Heart left ventricle (tissue), 16 donors: ENCODE results near the gene TTLL11. TPM values are rescaled to one million over a fixed set of nuclear protein-coding genes. Genes with fewer than 3 reads are reported as not detected.

Experiments
- ATAC-seq, 4 donors: fragments of 200-7000 bp; cut with Tn5 transposase; one replicate each; pipeline ENCODE4 v1.9.1; 2020 to 2022; ENCODE audit warnings: moderate library complexity in 4 of 4, mild to moderate bottlenecking in 3 of 4, moderate number of reproducible peaks in 1 of 4
- DNase-seq, 5 donors: peaks; one replicate each; pipeline ENCODE4 v3.0.0-alpha.2; 2020
- H3K27ac ChIP-seq, 12 donors: fragments of 200-600 bp; sonication (generic) in 4 of 12; one replicate each; pipeline versions ENCODE4 v1.5.0 to v1.8.0; 2016 to 2022; ENCODE audit warnings: mild to moderate bottlenecking in 2 of 12
- H3K27me3 ChIP-seq, 9 donors: fragments of 200-600 bp; sonication (generic) in 2 of 9; one replicate each; pipeline versions ENCODE4 v1.5.1 to v1.8.0; 2016 to 2022; ENCODE audit warnings: mild to moderate bottlenecking in 3 of 9
- H3K36me3 ChIP-seq, 9 donors: fragments of 200-600 bp; sonication (generic) in 2 of 9; one replicate each; pipeline versions ENCODE4 v1.5.0 to v1.8.0; 2018 to 2022; ENCODE audit warnings: mild to moderate bottlenecking in 2 of 9
- H3K4me1 ChIP-seq, 12 donors: fragments of 200-600 bp; sonication (generic) in 4 of 12; one replicate each; pipeline versions ENCODE4 v1.5.0 to v1.8.0; 2016 to 2022; ENCODE audit warnings: mild to moderate bottlenecking in 3 of 12
- H3K4me3 ChIP-seq, 12 donors: fragments of 200-600 bp; sonication (generic) in 4 of 12; one replicate each; pipeline versions ENCODE4 v1.5.0 to v1.8.0; 2017 to 2022; ENCODE audit warnings: mild to moderate bottlenecking in 9 of 12, moderate library complexity in 4 of 12
- H3K9me3 ChIP-seq, 12 donors: fragments of 200-600 bp; sonication (generic) in 4 of 12; one replicate each; pipeline versions ENCODE4 v1.5.0 to v1.8.0; 2016 to 2022; ENCODE audit warnings: mild to moderate bottlenecking in 1 of 12
- CTCF ChIP-seq, 12 donors: fragments of 200-600 bp; sonication (generic) in 4 of 12; IDR thresholded peaks; one replicate each; pipeline versions ENCODE4 v1.5.0 to v1.8.0; 2018 to 2022; ENCODE audit warnings: antibody characterized with exemption in 12 of 12, mild to moderate bottlenecking in 5 of 12
- POLR2A ChIP-seq, 2 donors: fragments of 450-650 bp; IDR thresholded peaks; one replicate each; pipeline ENCODE4 v1.6.1; 2017; ENCODE audit warnings: antibody characterized with exemption in 2 of 2, mild to moderate bottlenecking in 2 of 2, moderate library complexity in 2 of 2
- WGBS, 4 donors: extraction: QIAGEN DNeasy Blood & Tissue Kit in 2 of 4; methylation state at CpG; one replicate each; pipeline versions ENCODE4 v1.1.5 to v1.1.7; 2013 to 2018; 5-methylcytosine and 5-hydroxymethylcytosine counted together
- intact Hi-C, 10 donors: fragments of 100-400 bp; cut with DNase I; formaldehyde crosslinking; loops; one replicate each; pipeline versions ENCODE4 v1.11.1 to v1.14.2; 2022
- polyA plus RNA-seq, 2 donors: library from polyadenylated mRNA; stranded (reverse); fragments of 200-250 nt; gene quantifications; one replicate each; pipeline ENCODE4 v1.2.3, GENCODE V29; 2013
- total RNA-seq, 9 donors: library from RNA; depleted of rRNA in 2 of 9; stranded (reverse); fragments of >200 nt in 2 of 9; fragmentation: NEBNext Ultra II Directional in 3 of 9; extraction: Animal tissue kit (Norgen Biotek cat#: 25700) in 3 of 9; gene quantifications; one replicate each; pipeline versions ENCODE4 v1.1.0 to v1.2.4, GENCODE V29; 2016 to 2023
- donor health status: ischemic (EF 13 %, LVEDD 7.1; RV severe dilation, severe dysfunction).
- donor health status: healthy with polysubstance abuse.
- donor health status: DM: no; HTN: yes; CAD: no.
- donor health status: DM: no; HTN: no; CAD: no.
- donor health status: ischemic (EF 25% LVEDD 6.9; RV normal size, moderate dysfunction).
- donor health status: ischemic (EF 25% LVEDD 5.7; RV mildly dilated, moderate dysfunction).
- donor health status: healthy.
- donor health status: DM: yes; HTN: yes; CAD: no.
- donor health status: ischemic (EF 35%, LVEDD 5.7; RV mildly dilated, moderate dysfunction).
- donor health status: nonischemic (EF 11% LVEDD 7.7; RV severe dilation, severe dysfunction).
- donor health status: DM: yes; HTN: yes; CAD: no.
- donor health status: PGD.
- donor health status: ischemic (EF 29% LVEDD 5.4; RV normal size, mild dysfunction).
- donor health status: nonischemic (EF 23%, LVEDD 6.1; RV moderate dilation, normal function).

The TTLL11 gene
- total and polyA plus RNA-seq, 11 donors, result 2.7 to 10.9 (median 7.9) TPM

DNA sequence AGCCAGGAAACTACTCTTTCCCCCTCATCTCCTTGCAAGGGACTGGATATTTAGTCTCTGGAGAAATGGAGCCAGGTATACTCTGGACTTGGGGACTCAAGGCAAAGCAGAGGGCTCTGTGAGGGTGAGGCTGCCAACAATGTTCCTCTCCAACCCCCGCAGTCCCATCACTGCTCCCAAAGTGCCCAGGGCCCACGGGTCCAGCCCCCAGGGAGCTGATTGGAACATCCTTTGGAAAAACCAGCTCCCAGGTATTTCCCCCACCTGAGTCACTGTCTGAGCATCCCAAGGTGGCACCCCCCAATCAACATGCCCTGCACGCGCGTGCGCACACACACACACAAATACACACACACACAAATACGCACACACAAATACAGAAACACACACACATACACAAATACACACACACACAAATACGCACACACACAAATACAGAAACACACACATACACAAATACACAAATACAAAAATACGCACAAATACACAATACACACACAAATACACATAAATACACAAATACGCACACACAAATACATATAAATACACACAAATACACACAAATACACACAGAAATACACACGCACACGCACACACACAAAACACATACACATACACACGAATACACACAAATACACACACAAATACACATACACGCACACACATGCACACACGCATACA, 304.3 kb downstream of the TTLL11 start:
- DNase-seq (no peak), ATAC-seq (no peak)

GRCh38 chr9:121786998-121787422, 306.1 kb downstream of the TTLL11 start:
- peak in 1 of 4 donors; percentile 7 for ATAC-seq

More for the DNA sequence above, 304.3 kb downstream of the TTLL11 start:
- WGBS, 4 donors, result 84 to 91% (median 88%) methylated on average over 15 of the region's 15 CpGs
- Histone ChIP-seq H3K27me3 (no peaks in the 10 kb centered on the region), H3K4me1 (peaks cover 0 to 6% (median 2%) of the 10 kb centered on the region in 12 donors), H3K9me3 (no peaks in the 10 kb centered on the region), H3K36me3 (peaks cover 0 to 24% (median 15%) of the 10 kb centered on the region in 9 donors), H3K4me3 (no peak overlapping the region), H3K27ac (no peak overlapping the region)
- intact Hi-C loops, result loop anchor here in 1 of 10 donors (1.0 kb wide), 1 partner anchor 13 kb away; no protein-coding TSS in a partner anchor
- TF ChIP-seq POLR2A (IDR thresholded peaks at IDR 0.05), result no peak
- TF ChIP-seq CTCF (IDR thresholded peaks at IDR 0.05), result no peak

DNA sequence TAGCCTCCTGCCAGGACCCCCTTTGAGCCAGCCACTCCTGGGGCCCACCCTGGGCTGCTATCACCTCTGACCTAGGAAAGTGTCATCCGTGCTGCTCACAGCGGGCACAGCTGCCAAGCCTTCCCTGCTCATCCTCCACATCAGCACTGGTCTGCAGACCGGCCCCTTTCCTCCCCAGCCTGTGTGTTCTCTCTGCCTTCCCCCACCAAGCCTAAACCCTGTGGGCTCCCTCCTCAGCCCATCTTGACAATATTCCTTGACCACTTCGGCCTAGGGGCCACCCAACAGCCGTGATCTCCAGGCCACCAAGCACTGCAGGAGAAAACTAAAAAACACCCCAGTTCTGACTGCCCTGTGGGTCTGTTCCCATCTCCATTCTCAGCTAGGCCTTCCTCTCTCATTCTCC, 306.6 kb downstream of the TTLL11 start:
- Histone ChIP-seq H3K9me3 (no peaks in the 10 kb centered on the region), H3K4me3 (no peak overlapping the region), H3K27me3 (no peaks in the 10 kb centered on the region), H3K27ac (no peak overlapping the region), H3K4me1 (peaks cover 0 to 21% (median 8%) of the 10 kb centered on the region in 12 donors), H3K36me3 (peaks cover 7 to 47% (median 36%) of the 10 kb centered on the region in 9 donors)
- TF ChIP-seq POLR2A (IDR thresholded peaks at IDR 0.05) (no peak), CTCF (IDR thresholded peaks at IDR 0.05) (no peak)
- DNase-seq (no peak), ATAC-seq (peak in 1 of 4 donors; percentile 28)
- intact Hi-C loops, result no loop called here
- 86 to 92% (median 90%) methylated on average over 5 of the region's 5 CpGs for WGBS, 4 donors

More at GRCh38 chr9:121786998-121787422, 306.1 kb downstream of the TTLL11 start:
- H3K36me3 ChIP-seq, result peaks cover 3 to 42% (median 31%) of the 10 kb centered on the region in 9 donors
- TF ChIP-seq CTCF (IDR thresholded peaks at IDR 0.05), result no peak
- no peak for TF ChIP-seq POLR2A (IDR thresholded peaks at IDR 0.05)
- no peak overlapping the region for H3K27ac ChIP-seq
- no peak overlapping the region for H3K4me3 ChIP-seq
- 87 to 94% (median 91%) methylated on average over 8 of the region's 8 CpGs for WGBS, 4 donors
- intact Hi-C loops, result no loop called here
- no peak for DNase-seq
- no peaks in the 10 kb centered on the region for H3K27me3 ChIP-seq
- H3K4me1 ChIP-seq, result peaks cover 0 to 21% (median 8%) of the 10 kb centered on the region in 12 donors
- no peaks in the 10 kb centered on the region for H3K9me3 ChIP-seq

DNA sequence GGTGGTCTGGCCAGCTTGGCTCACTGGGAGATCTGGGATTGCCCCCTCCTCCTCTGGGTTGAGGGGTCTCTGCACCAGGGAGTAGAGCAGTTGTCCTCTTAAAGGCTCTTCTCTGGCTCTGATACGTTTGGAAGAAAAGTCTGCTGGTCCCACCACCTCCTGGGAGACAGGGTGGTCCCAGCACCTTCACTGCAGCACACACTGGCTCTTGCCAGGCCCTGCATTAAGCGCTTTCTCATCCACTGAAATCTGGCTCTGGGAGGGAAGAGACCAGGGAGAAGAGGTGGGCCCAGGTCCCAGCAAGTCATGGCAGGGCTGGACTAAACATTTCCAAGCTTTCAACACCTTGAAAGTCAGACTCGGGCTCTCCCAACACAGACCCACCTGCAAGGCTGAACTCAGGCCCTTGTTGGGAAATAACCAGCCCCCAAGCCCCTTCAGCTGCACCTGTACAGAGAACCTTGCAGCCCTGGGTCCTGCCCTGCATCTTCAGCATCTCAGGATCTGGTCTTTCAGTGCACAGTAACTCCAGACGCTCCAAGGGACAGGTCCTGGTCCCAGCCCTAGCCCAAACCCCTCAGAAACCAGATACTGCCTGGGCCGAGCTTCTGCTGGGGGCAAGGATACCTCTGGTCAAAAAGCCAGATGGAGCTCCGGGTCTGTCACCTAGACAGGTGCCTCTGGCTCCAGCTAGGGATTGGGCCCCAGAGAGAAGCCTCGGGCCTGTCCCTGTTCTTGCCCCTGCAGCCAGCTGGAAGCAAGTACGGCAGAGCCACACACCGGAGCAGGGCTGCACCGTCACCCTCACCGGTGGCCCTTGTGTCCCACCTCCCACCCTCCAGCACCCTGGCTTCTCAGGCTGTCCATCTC, 307.2 kb downstream of the TTLL11 start:
- WGBS, 4 donors, result 86 to 91% (median 88%) methylated on average over 10 to 11 of the region's 11 CpGs
- H3K36me3 ChIP-seq, result peaks cover 9 to 53% (median 42%) of the 10 kb centered on the region in 9 donors
- DNase-seq, result no peak
- TF ChIP-seq POLR2A (IDR thresholded peaks at IDR 0.05) (no peak), CTCF (IDR thresholded peaks at IDR 0.05) (no peak)
- no peak overlapping the region for H3K27ac ChIP-seq
- H3K27me3 ChIP-seq, result no peaks in the 10 kb centered on the region
- peaks cover 0 to 21% (median 8%) of the 10 kb centered on the region in 12 donors for H3K4me1 ChIP-seq
- no peak overlapping the region for H3K4me3 ChIP-seq
- no peaks in the 10 kb centered on the region for H3K9me3 ChIP-seq
- intact Hi-C loops, result no loop called here
- ATAC-seq, result peak in 1 of 4 donors; percentile 5
